ENCODE results near the gene SZRD1.

Gene SZRD1

DNA sequence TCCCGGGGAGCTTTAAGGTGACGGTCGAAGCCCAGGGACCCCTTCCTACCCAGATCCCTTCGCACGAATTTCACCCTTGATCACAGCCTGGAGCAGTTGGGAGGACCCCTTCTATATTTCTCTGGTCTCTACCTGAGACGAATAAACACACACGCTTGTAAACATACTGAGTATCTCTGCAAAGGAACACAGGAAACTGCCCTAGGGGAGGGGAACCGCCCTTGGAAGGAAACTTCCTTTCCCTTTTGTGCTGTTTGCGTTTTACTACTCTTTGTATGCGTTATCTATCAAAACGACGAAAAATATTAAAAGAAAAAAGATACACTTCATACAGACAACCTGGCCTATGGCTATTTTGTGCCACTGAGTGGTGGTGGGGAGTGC lies 74.2 kb downstream of the SZRD1 start:
- DNase-seq, result peak; percentile 48

- peak; percentile 16 for DNase-seq
These were observed 75.2 kb downstream of the SZRD1 start for GRCh38 chr1:16442265-16442664.

DNA sequence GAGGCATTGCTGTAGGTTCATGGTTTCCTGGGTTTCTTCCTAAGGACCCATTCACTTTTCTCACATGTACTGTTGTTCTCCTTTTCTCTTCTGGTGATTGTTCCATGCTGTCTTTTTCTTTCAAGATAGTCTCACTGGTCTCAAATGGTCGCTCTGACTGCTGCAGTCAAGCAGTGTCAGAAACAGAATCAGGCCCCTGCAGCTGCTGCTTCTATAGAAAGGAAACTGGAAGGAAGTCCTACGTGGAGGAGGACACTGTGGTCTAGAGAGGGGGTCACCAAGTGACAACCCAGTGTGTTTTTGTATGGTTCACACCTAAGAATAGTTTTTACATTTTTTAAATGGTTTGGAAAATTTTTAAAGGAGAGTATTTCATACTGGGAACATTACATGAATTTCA lies 75.9 kb downstream of the SZRD1 start:
- DNase-seq, result no peak

- DNase-seq, result peak; percentile 84
These were observed 77.1 kb downstream of the SZRD1 start for GRCh38 chr1:16443975-16444770.

DNA sequence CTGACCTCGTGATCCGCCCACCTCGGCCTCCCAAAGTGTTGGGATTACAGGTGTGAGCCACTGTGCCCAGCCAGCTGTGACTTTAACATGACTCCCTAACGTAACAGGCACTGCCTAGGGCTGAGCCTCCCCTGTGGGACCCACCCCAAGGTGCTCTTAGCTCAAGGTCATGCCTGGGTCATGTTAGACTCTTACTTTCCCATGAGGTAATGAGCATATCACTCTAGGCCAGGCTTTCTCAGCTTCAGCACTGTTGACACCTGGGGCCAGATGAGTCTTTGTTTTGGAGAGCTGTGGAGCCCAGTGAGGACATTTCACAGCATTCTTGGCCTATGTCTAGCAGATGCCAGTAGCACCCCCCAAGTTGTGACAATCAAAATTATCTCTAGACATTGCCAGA lies 78.0 kb downstream of the SZRD1 start:
- DNase-seq, result no peak

- DNase-seq, result no peak
These were observed 79.1 kb downstream of the SZRD1 start for GRCh38 chr1:16446116-16446515.

GRCh38 chr1:16447641-16448040 lies 80.6 kb downstream of the SZRD1 start:
- DNase-seq, result no peak

Measured in hematopoietic multipotent progenitor cell treated with erythropoietin and hydrocortisone succinate and interleukin-3 and kit ligand, for 8 days (in vitro differentiated cells).